ENCODE results near the gene SLC22A4. TPM values are rescaled to one million over a fixed set of nuclear protein-coding genes. Genes with fewer than 3 reads are reported as not detected.

SLC22A4 gene
- total RNA-seq, 1 experiment from 2014 or later, result 0.72 TPM

GRCh38 chr5:132369007-132369473 lies 74.8 kb downstream of the SLC22A4 start:
- Histone ChIP-seq H3K4me2 (ENCODE audit: insufficient read depth, insufficient read length, low read length) (peak overlapping the region; percentile 35), H3K23me2 (ENCODE audit: insufficient read length, low read depth, low read length, poor library complexity, severe bottlenecking) (peaks cover 3% of the 10 kb centered on the region), H2BK12ac (ENCODE audit: insufficient read length, low read depth, low read length) (no peak overlapping the region), H3K18ac (ENCODE audit: insufficient read length, low read depth, low read length) (no peak overlapping the region), H2BK15ac (ENCODE audit: low read depth, low read length) (no peak overlapping the region), H3K9ac (ENCODE audit: extremely low read depth, insufficient read length, low read length) (peak overlapping the region; percentile 20), H4K8ac (replicated peaks; ENCODE audit: insufficient read length, low read depth, low read length) (no peak overlapping the region), H2BK5ac (ENCODE audit: insufficient read length, low read length) (no peak overlapping the region), H3K14ac (ENCODE audit: insufficient read depth, low read length) (peak overlapping the region; percentile 62), H3K23ac (ENCODE audit: insufficient read length, low read depth, low read length) (no peak overlapping the region), H2BK20ac (ENCODE audit: low read depth, low read length, poor library complexity, severe bottlenecking) (no peak overlapping the region), H3K4ac (ENCODE audit: low read depth, low read length) (no peak overlapping the region), H3K79me1 (ENCODE audit: insufficient read depth, low read depth, low read length, poor library complexity, severe bottlenecking) (no peaks in the 10 kb centered on the region), H3T11ph (ENCODE audit: low read length) (no peak overlapping the region), H4K20me1 (ENCODE audit: control insufficient read depth, insufficient read depth, insufficient read length) (no peaks in the 10 kb centered on the region), H2AK5ac (ENCODE audit: insufficient read length, low read length) (no peak overlapping the region), H3K9me3 (ENCODE audit: control insufficient read depth, low read depth, low read length) (no peaks in the 10 kb centered on the region), H3K56ac (ENCODE audit: insufficient read length, low read depth, low read length) (no peak overlapping the region), H4K91ac (ENCODE audit: insufficient read length, low read depth, low read length) (no peak overlapping the region), H3K4me1 (ENCODE audit: insufficient read depth, low read length) (no peaks in the 10 kb centered on the region), H3K79me2 (ENCODE audit: insufficient read depth, low read length) (no peaks in the 10 kb centered on the region), H2AFZ (ENCODE audit: low read length) (peak overlapping the region; percentile 4), H3K27me3 (ENCODE audit: insufficient read depth, low read length) (no peaks in the 10 kb centered on the region; the same call in 1 of the 2 replicates), H3K27ac (ENCODE audit: insufficient read length, low read depth, low read length) (no peak overlapping the region), H4K5ac (ENCODE audit: insufficient read length, low read depth, low read length) (no peak overlapping the region), H2BK120ac (ENCODE audit: low read depth, low read length, poor library complexity, severe bottlenecking) (no peak overlapping the region)
- no peak for DNase-seq
- H3K4me1 Mint-ChIP-seq, result peaks cover 16 to 18% of the 10 kb centered on the region in 2 experiments
- peak overlapping the region; percentile 73 to 81 for H3K4me3 Mint-ChIP-seq
- TF ChIP-seq CTCF (conservative IDR thresholded peaks at IDR 0.05), result no peak
- no peaks in the 10 kb centered on the region for H3K9me3 Mint-ChIP-seq
- H3K27ac Mint-ChIP-seq, result peak overlapping the region in 1 of 3 experiments; percentile 75; a peak in 1 of 7 replicates
- no CpG with 5 or more reads among the region's 9 CpGs for WGBS (ENCODE audit: extremely low coverage, insufficient read length, low lambda C conversion rate)
- peaks cover 15% of the 10 kb centered on the region for H3K27me3 Mint-ChIP-seq (ENCODE audit: low read depth)
- peaks cover 0 to 3% (median 0%) of the 10 kb centered on the region in 3 experiments; a peak in 2 of 7 replicates for H3K36me3 Mint-ChIP-seq (ENCODE audit: insufficient read depth in 1 of 3, low read depth in 3 of 3)

Measured in H9 (cell line).